DOHH2 (cell line): ENCODE data around the gene MYO5A.

Experiments
- EZH2phosphoT487 ChIP-seq: fragments of 200-600 bp; sonication (generic); IDR thresholded peaks from 2 replicates; pipeline ENCODE4 v1.6.1; 2017; ENCODE audit warnings: borderline replicate concordance, mild to moderate bottlenecking, antibody characterized with exemption, low read length, moderate library complexity, mixed read lengths
- TF ChIP-seq, protein P1 (sequence below): fragments of 200-600 bp; sonication (generic); IDR thresholded peaks from one replicate; pipeline ENCODE4 v1.5.1; 2014; ENCODE audit warnings: antibody characterized with exemption, mild to moderate bottlenecking, low read depth, low read length; ENCODE audit not compliant: poor library complexity, severe bottlenecking

DNA sequence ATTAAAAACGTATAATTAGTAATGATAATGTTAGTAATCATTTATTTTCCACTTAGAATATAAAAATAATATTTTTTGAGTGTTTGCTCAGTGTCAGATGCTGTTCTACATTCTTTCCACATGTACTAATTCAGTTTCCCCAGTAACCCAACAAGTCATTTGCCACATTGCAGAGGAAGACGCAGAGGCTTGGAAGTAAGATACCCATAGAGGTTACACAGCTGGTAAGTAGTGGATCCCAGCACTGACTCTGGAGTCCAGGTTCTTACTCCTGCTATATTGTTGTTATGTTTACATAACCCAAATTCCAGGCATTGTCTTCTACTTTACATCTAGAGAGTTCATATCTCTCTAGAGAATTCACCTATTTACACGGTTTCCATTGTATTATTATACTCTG, 184.8 kb downstream of the MYO5A start:
- TF ChIP-seq, protein P1, sequence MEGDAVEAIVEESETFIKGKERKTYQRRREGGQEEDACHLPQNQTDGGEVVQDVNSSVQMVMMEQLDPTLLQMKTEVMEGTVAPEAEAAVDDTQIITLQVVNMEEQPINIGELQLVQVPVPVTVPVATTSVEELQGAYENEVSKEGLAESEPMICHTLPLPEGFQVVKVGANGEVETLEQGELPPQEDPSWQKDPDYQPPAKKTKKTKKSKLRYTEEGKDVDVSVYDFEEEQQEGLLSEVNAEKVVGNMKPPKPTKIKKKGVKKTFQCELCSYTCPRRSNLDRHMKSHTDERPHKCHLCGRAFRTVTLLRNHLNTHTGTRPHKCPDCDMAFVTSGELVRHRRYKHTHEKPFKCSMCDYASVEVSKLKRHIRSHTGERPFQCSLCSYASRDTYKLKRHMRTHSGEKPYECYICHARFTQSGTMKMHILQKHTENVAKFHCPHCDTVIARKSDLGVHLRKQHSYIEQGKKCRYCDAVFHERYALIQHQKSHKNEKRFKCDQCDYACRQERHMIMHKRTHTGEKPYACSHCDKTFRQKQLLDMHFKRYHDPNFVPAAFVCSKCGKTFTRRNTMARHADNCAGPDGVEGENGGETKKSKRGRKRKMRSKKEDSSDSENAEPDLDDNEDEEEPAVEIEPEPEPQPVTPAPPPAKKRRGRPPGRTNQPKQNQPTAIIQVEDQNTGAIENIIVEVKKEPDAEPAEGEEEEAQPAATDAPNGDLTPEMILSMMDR = no peak
- no peak for TF ChIP-seq EZH2phosphoT487
